ENCODE data around the gene NT5C.

DNA sequence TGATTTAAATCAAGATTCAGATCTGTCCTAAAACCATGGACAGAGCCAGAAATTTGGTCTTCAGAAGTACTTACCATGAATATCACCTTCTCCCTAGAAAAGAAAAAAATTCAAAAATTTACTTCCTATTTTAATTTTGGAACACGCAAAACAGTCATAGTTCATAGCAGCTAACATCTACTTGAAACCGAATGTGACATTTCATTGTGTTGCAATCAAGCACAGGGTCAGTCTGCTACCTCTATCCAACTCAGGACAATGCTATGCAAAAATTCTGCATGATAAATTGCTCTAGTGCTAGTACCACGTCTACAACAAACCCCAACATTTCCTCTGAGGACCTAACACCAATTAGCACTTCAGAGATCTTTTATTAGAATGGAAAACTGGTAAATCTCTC lies 15.1 kb upstream of the NT5C start:
- TF ChIP-seq POLR2AphosphoS5 (IDR thresholded peaks at IDR 0.05; ENCODE audit: borderline replicate concordance, low read depth, low read length) (no peak), EZH2 (IDR thresholded peaks at IDR 0.05) (no peak)

All from SK-N-MC (cell line).